HCT116 (cell line): ENCODE results near the gene TEX26. TPM values are rescaled to one million over a fixed set of nuclear protein-coding genes. Genes with fewer than 3 reads are reported as not detected.

Source experiments
- ATAC-seq: fragments of 200-7000 bp; cut with Tn5 transposase; 2 replicates; pipeline ENCODE4 v1.9.1; 2020; ENCODE audit warnings: mild to moderate bottlenecking, moderate library complexity
- BruUV-seq: library from RNA; stranded (reverse); fragments of 400-500 nt; replicated peaks from 2 replicates; lab custom pipeline; 2021; lab: Mats Ljungman, UMichigan
- CTCF ChIA-PET: fragments of 300-600 bp; sonication (Branson Sonifier 250); formaldehyde crosslinking; loops from one replicate; lab custom pipeline; 2021; ENCODE audit warnings: antibody characterized with exemption; lab: Charles Lee
- POLR2A ChIA-PET: fragments of 300-600, 350-600 bp; sonication (Branson Sonifier 250); formaldehyde crosslinking; loops from one replicate; lab custom pipeline; 2021; ENCODE audit warnings: antibody characterized with exemption; lab: Charles Lee
- RAD21 ChIA-PET, 2 experiments: fragments of 300-600 bp; sonication (Branson Sonifier 250); formaldehyde crosslinking; loops; one replicate each; lab custom pipeline; 2023; ENCODE audit warnings: low total read pairs in 2 of 2; ENCODE audit not compliant: uncharacterized antibody in 2 of 2, unreplicated experiment in 2 of 2, low non-redundant PET in 1 of 2; lab: Charles Lee
- DNase-seq: peaks from one replicate; pipeline ENCODE4 v3.0.0-alpha.2; 2010; ENCODE audit warnings: low read depth, low spot score
- H2AFZ ChIP-seq: fragments of 200-600 bp; shearing (Covaris generic), sonication (generic); 2 replicates; pipeline ENCODE4 v1.6.1; 2017; ENCODE audit warnings: low read depth, mixed run types, mixed read lengths, antibody characterized with exemption, low read length; ENCODE audit not compliant: poor library complexity, severe bottlenecking
- H3K27ac ChIP-seq: 2 replicates; pipeline ENCODE4 v1.5.1; 2012; ENCODE audit warnings: low read depth, low read length
- H3K27me3 ChIP-seq: fragments of 200-600 bp; sonication (generic); 2 replicates; pipeline ENCODE4 v1.6.1; 2016; ENCODE audit warnings: mixed run types, low read length, mixed read lengths; ENCODE audit not compliant: insufficient read depth
- H3K36me3 ChIP-seq, 2 experiments: fragments of 200-500 bp in 1 of 2; fragments of 200-600 bp in 1 of 2; sonication (Bioruptor generic) in 1 of 2; sonication (generic) in 1 of 2; 2 replicates each; pipeline versions ENCODE4 v1.5.1 to v1.6.1; 2014 to 2016; ENCODE audit warnings: low read length in 2 of 2, inconsistent platforms in 1 of 2, mixed read lengths in 1 of 2, mixed run types in 1 of 2; ENCODE audit not compliant: insufficient read depth in 2 of 2, control insufficient read depth in 1 of 2
- H3K4me1 ChIP-seq, 2 experiments: fragments of 200-600 bp in 1 of 2; sonication (generic) in 1 of 2; 2 replicates each; pipeline versions ENCODE4 v1.5.1 to v1.6.1; 2012 to 2017; ENCODE audit warnings: low read length in 2 of 2, inconsistent platforms in 1 of 2, mild to moderate bottlenecking in 1 of 2, mixed read lengths in 1 of 2, mixed run types in 1 of 2, moderate library complexity in 1 of 2; ENCODE audit not compliant: insufficient read depth in 2 of 2, control insufficient read depth in 1 of 2
- H3K4me2 ChIP-seq: fragments of 200-600 bp; sonication (generic); 2 replicates; pipeline ENCODE4 v1.6.1; 2017; ENCODE audit warnings: mixed run types, low read length, mixed read lengths
- H3K4me3 ChIP-seq, 2 experiments: fragments of 200-600 bp in 1 of 2; sonication (generic) in 1 of 2; replicated peaks in 1 of 2; 2 replicates each; pipeline ENCODE4 v1.5.1; 2011 to 2016; ENCODE audit warnings: low read length in 2 of 2, control low read depth in 1 of 2, low read depth in 1 of 2, mild to moderate bottlenecking in 1 of 2, mixed read lengths in 1 of 2, mixed run types in 1 of 2
- H3K79me2 ChIP-seq: fragments of 200-600 bp; sonication (generic); 2 replicates; pipeline ENCODE4 v1.6.1; 2017; ENCODE audit warnings: mild to moderate bottlenecking, mixed run types, low read length, moderate library complexity, mixed read lengths; ENCODE audit not compliant: insufficient read depth
- H3K9ac ChIP-seq: fragments of 200-600 bp; sonication (generic); 2 replicates; pipeline ENCODE4 v1.6.1; 2016; ENCODE audit warnings: low read length, mixed read lengths
- H3K9me2 ChIP-seq: fragments of 200-600 bp; sonication (generic), shearing (Covaris generic); 2 replicates; pipeline ENCODE4 v1.6.1; 2017; ENCODE audit warnings: mixed run types, mild to moderate bottlenecking, moderate library complexity; ENCODE audit not compliant: insufficient read depth
- H3K9me3 ChIP-seq, 2 experiments: fragments of 200-500 bp in 1 of 2; fragments of 200-600 bp in 1 of 2; sonication (Bioruptor generic) in 1 of 2; sonication (generic) in 1 of 2; 2 replicates each; pipeline ENCODE4 v1.6.1; 2014 to 2017; ENCODE audit warnings: low read length in 2 of 2, mixed read lengths in 2 of 2, inconsistent platforms in 1 of 2, low read depth in 1 of 2, mild to moderate bottlenecking in 1 of 2, mixed run types in 1 of 2, moderate library complexity in 1 of 2; ENCODE audit not compliant: control insufficient read depth in 1 of 2, insufficient read depth in 1 of 2
- H4K20me1 ChIP-seq: fragments of 200-600 bp; sonication (generic), shearing (Covaris generic); 2 replicates; pipeline ENCODE4 v1.6.1; 2017; ENCODE audit warnings: mixed run types, mild to moderate bottlenecking, moderate library complexity; ENCODE audit not compliant: insufficient read depth
- JUND ChIP-seq: IDR thresholded peaks from 2 replicates; pipeline ENCODE4 v1.6.1; 2012
- MAX ChIP-seq: IDR thresholded peaks from 2 replicates; pipeline ENCODE4 v1.6.1; 2012
- POLR2AphosphoS5 ChIP-seq: IDR thresholded peaks from 2 replicates; pipeline ENCODE4 v1.6.1; 2011; ENCODE audit warnings: mild to moderate bottlenecking, low read depth, low read length, moderate library complexity
- REST ChIP-seq: IDR thresholded peaks from 2 replicates; pipeline ENCODE4 v1.6.1; 2012; ENCODE audit warnings: low read depth
- TCF7L2 ChIP-seq: IDR thresholded peaks from 2 replicates; pipeline ENCODE4 v1.7.0; 2011; ENCODE audit warnings: borderline replicate concordance, inconsistent platforms; ENCODE audit not compliant: insufficient read depth, insufficient read length; ENCODE audit errors: extremely low read depth
- intact Hi-C: fragments of 100-400 bp; cut with micrococcal nuclease; formaldehyde crosslinking; loops from 2 replicates; pipeline ENCODE4 v1.10.0; 2022
- total RNA-seq: library from RNA; stranded (reverse); gene quantifications from one replicate; pipeline ENCODE4 v1.2.1, GENCODE V29; 2021; ENCODE audit not compliant: unreplicated experiment

TEX26 gene
- total RNA-seq, 1 experiment from 2014 or later, result not detected

- no TSS peak for BruUV-seq
- Histone ChIP-seq H3K4me3 (no peak overlapping the region), H4K20me1 (no peaks in the 10 kb centered on the region), H3K9me2 (no peaks in the 10 kb centered on the region), H3K27me3 (no peaks in the 10 kb centered on the region), H3K9me3 (no peaks in the 10 kb centered on the region), H2AFZ (no peak overlapping the region), H3K27ac (no peak overlapping the region), H3K79me2 (no peaks in the 10 kb centered on the region), H3K4me1 (peaks cover 4% of the 10 kb centered on the region in 2 experiments; a peak in 1 of 4 replicates), H3K9ac (no peak overlapping the region), H3K4me2 (no peak overlapping the region), H3K36me3 (no peaks in the 10 kb centered on the region)
- ChIA-PET RAD21 (no interaction called here), CTCF (no interaction called here), POLR2A (no interaction called here)
- intact Hi-C loops, result no loop called here
- DNase-seq (no peak), ATAC-seq (no peak)
- TF ChIP-seq MAX, result no peak
- no peak for TF ChIP-seq POLR2AphosphoS5
- no peak for TF ChIP-seq JUND
- TF ChIP-seq TCF7L2, result no peak
- TF ChIP-seq REST, result no peak
These were observed 75.0 kb downstream of the TEX26 start for GRCh38 chr13:31007417-31007816.
